GM23338 (cell line): ENCODE measurements around the gene THTPA.

Source experiments
- EZH2 ChIP-seq: fragments of 200-600 bp; sonication (generic); IDR thresholded peaks from one replicate; pipeline ENCODE4 v1.8.0; 2017; ENCODE audit warnings: antibody characterized with exemption, mild to moderate bottlenecking, low read depth; ENCODE audit not compliant: unreplicated experiment
- TF ChIP-seq, protein P1 (sequence below), 2 experiments: fragments of 200-600 bp in 1 of 2; sonication (generic) in 1 of 2; conservative IDR thresholded peaks; 2 replicates each; pipeline versions ENCODE4 v1.5.1 to v1.6.1; 2016 to 2017; ENCODE audit warnings: antibody characterized with exemption in 2 of 2, low read depth in 2 of 2, mild to moderate bottlenecking in 2 of 2, moderate library complexity in 1 of 2

DNA sequence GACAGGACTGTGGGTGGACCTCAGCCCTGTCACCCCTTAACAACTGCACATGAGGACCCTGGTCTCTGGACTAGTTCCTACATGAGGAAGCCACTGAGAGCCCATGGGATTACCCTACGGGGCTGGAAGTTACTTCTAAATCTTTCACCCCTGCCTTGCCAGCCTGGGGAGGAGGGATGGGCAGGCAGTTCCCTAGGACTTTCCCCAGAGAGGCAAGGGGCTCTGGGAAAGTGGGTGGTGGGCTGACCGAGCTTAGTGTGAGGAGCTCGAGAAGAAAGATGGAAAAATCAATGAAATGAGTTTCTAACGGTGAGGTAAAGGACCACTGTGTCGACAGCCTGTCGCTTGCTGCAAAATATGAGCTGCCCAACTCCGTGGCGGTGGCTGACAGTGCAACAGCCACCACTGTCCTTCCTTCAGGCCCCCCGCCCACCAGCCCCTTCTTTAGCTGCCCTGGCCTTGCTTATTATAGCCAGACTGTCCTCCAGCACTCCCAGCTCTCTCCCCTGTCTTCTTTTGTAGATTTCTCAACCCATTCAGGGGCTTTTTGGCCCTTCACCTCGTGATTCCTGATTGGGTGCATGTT lies 9.5 kb upstream of the THTPA start:
- TF ChIP-seq, protein P1, sequence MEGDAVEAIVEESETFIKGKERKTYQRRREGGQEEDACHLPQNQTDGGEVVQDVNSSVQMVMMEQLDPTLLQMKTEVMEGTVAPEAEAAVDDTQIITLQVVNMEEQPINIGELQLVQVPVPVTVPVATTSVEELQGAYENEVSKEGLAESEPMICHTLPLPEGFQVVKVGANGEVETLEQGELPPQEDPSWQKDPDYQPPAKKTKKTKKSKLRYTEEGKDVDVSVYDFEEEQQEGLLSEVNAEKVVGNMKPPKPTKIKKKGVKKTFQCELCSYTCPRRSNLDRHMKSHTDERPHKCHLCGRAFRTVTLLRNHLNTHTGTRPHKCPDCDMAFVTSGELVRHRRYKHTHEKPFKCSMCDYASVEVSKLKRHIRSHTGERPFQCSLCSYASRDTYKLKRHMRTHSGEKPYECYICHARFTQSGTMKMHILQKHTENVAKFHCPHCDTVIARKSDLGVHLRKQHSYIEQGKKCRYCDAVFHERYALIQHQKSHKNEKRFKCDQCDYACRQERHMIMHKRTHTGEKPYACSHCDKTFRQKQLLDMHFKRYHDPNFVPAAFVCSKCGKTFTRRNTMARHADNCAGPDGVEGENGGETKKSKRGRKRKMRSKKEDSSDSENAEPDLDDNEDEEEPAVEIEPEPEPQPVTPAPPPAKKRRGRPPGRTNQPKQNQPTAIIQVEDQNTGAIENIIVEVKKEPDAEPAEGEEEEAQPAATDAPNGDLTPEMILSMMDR (conservative IDR thresholded peaks at IDR 0.05; ENCODE audit: low read depth in 2 of 2), result no peak
- no peak for TF ChIP-seq EZH2
